Right lobe of liver (tissue), 6 donors: ENCODE data around the gene GLS. TPM values are rescaled to one million over a fixed set of nuclear protein-coding genes. Genes with fewer than 3 reads are reported as not detected.

Source experiments
- ATAC-seq, 4 donors: fragments of 200-7000 bp; cut with Tn5 transposase; one replicate each; pipeline ENCODE4 v1.9.1; 2020; ENCODE audit warnings: mild to moderate bottlenecking in 4 of 4, moderate library complexity in 4 of 4
- DNase-seq, 3 donors: peaks; one replicate each; pipeline ENCODE4 v3.0.0-alpha.2; 2020
- H3K27ac ChIP-seq, 3 donors: fragments of 200-600 bp; one replicate each; pipeline ENCODE4 v1.8.0; 2022
- H3K27me3 ChIP-seq, 2 donors: fragments of 200-600 bp; one replicate each; pipeline ENCODE4 v1.8.0; 2022
- H3K36me3 ChIP-seq, 4 donors: fragments of 200-600 bp; sonication (generic) in 1 of 4; one replicate each; pipeline versions ENCODE4 v1.5.1 to v1.8.0; 2017 to 2022; ENCODE audit warnings: control low read depth in 1 of 4
- H3K4me1 ChIP-seq, 4 donors: fragments of 200-600 bp; sonication (generic) in 1 of 4; one replicate each; pipeline versions ENCODE4 v1.5.1 to v1.8.0; 2017 to 2022; ENCODE audit warnings: control low read depth in 1 of 4
- H3K4me3 ChIP-seq, 3 donors: fragments of 200-600 bp; one replicate each; pipeline ENCODE4 v1.8.0; 2022
- H3K9me3 ChIP-seq, 4 donors: fragments of 200-600 bp; sonication (generic) in 1 of 4; one replicate each; pipeline versions ENCODE4 v1.5.1 to v1.8.0; 2017 to 2022; ENCODE audit warnings: control low read depth in 1 of 4
- POLR2A ChIP-seq: fragments of 450-650 bp; IDR thresholded peaks from one replicate; pipeline ENCODE4 v1.6.1; 2017; ENCODE audit warnings: antibody characterized with exemption, mild to moderate bottlenecking
- whole genome bisulfite sequencing: methylation state at CpG from one replicate; pipeline ENCODE4 v1.1.6; 2018; ENCODE audit warnings: low coverage, low lambda C conversion rate; ENCODE audit not compliant: insufficient coverage; ENCODE audit errors: missing lambda C conversion rate; 5-methylcytosine and 5-hydroxymethylcytosine counted together
- intact Hi-C, 2 donors: fragments of 100-400 bp; cut with DNase I; formaldehyde crosslinking; loops; one replicate each; pipeline versions ENCODE4 v1.11.2 to v1.14.1; 2022
- total RNA-seq, 6 experiments: library from RNA; depleted of rRNA in 2 of 6; stranded (reverse); fragments of >200 nt in 2 of 6; fragmentation: NEBNext Ultra II Directional in 3 of 6; extraction: Animal tissue kit (Norgen Biotek cat#: 25700) in 3 of 6; gene quantifications; one replicate each; pipeline versions ENCODE4 v1.1.0 to v1.2.4, GENCODE V29; 2016 to 2023
- TF ChIP-seq, protein P1 (sequence below), 4 donors: fragments of 200-600 bp in 3 of 4; fragments of 450-650 bp in 1 of 4; IDR thresholded peaks; one replicate each; pipeline versions ENCODE4 v1.5.1 to v1.8.0; 2016 to 2022; ENCODE audit warnings: antibody characterized with exemption in 4 of 4, mild to moderate bottlenecking in 2 of 4
- donor health status: DM: no; HTN: yes; CAD: no.
- donor health status: DM: no; HTN: no; CAD: no.
- donor health status: DM: no; HTN: no; CAD: no.
- donor health status: DM: no; HTN: yes; CAD: no.
- donor health status: DM: no; HTN: yes; CAD: no.

The GLS gene
- total RNA-seq, 6 experiments from 2014 or later = 6.6 to 25.0 (median 16.9) TPM

- Histone ChIP-seq H3K27ac (no peak overlapping the region), H3K9me3 (no peaks in the 10 kb centered on the region), H3K36me3 (no peaks in the 10 kb centered on the region), H3K4me3 (no peak overlapping the region), H3K4me1 (no peaks in the 10 kb centered on the region), H3K27me3 (no peaks in the 10 kb centered on the region)
- no peak for DNase-seq
- 56% methylated on average over 2 of the region's 2 CpGs for WGBS
- TF ChIP-seq POLR2A = no peak
- no peak for ATAC-seq
- intact Hi-C loops = no loop called here
Measured at GRCh38 chr2:190887089-190887488, 6.5 kb downstream of the GLS start.

DNA sequence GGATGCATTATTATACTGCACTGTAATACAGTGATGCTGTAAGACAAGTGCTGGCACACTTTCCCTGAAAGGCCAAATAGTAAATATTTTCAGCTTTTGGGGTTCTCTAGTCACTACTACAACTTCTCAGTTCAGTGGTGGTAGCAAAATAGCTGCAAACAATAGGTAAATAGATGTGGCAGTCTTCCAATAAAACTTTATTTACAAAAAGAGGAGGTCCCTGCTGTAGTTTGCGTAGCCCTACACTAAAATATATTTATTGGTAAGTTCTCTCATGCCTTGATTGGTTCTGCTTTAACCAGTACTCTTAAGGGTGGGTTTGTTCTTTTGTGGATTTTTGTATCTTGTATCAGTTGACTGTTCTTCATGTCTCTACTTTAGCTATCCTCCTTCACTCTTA, 7.8 kb downstream of the GLS start:
- TF ChIP-seq, protein P1, sequence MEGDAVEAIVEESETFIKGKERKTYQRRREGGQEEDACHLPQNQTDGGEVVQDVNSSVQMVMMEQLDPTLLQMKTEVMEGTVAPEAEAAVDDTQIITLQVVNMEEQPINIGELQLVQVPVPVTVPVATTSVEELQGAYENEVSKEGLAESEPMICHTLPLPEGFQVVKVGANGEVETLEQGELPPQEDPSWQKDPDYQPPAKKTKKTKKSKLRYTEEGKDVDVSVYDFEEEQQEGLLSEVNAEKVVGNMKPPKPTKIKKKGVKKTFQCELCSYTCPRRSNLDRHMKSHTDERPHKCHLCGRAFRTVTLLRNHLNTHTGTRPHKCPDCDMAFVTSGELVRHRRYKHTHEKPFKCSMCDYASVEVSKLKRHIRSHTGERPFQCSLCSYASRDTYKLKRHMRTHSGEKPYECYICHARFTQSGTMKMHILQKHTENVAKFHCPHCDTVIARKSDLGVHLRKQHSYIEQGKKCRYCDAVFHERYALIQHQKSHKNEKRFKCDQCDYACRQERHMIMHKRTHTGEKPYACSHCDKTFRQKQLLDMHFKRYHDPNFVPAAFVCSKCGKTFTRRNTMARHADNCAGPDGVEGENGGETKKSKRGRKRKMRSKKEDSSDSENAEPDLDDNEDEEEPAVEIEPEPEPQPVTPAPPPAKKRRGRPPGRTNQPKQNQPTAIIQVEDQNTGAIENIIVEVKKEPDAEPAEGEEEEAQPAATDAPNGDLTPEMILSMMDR (IDR thresholded peaks at IDR 0.05) = no peak
- TF ChIP-seq POLR2A = no peak
- H3K36me3 ChIP-seq = no peaks in the 10 kb centered on the region
- intact Hi-C loops = no loop called here
- DNase-seq = no peak
- H3K4me1 ChIP-seq = no peaks in the 10 kb centered on the region
- ATAC-seq = no peak
- H3K27ac ChIP-seq = no peak overlapping the region
- H3K4me3 ChIP-seq = no peak overlapping the region
- H3K9me3 ChIP-seq = no peaks in the 10 kb centered on the region
- no peaks in the 10 kb centered on the region for H3K27me3 ChIP-seq
- 100% methylated on average over 1 of the region's 1 CpG for WGBS

DNA sequence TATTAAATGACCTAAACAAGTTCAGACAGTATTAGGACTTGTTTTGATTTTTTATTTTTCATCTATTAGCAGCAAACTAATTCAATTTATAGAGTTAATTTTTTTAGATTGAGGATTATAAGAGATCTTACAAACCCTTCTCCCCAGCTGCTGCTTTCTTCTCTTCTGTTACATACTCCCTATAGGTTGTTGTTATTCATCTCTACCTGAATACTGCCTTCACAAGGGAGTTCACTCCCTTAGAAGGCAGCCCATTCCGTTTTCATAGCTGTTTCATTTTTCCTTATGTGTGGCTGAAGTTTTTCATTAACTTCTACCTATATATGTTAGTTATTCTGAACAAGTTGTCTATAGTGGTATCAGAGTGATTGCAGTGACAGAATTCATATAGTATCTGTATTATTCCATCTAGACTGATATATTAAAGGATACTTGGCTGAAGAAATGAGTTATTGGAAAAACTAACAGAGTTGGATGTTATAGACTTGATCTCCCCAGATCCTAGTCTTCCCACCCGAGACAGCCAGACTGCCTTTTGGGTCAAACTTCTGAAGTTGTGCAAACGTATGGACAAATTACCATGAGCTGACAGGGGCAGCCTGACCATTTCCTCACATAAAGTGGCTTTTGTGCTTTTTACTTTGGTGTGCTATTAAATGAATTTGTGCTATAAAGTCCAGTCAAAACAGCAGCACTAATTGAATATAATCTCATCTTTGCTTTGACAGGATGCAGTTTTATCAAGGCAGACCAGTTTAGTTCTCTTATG, 8.7 kb downstream of the GLS start:
- intact Hi-C loops = no loop called here
- no peak for DNase-seq
- no peaks in the 10 kb centered on the region for H3K36me3 ChIP-seq
- no peak overlapping the region for H3K27ac ChIP-seq
- TF ChIP-seq, protein P1 (IDR thresholded peaks at IDR 0.05) = no peak
- TF ChIP-seq POLR2A = no peak
- no peak overlapping the region for H3K4me3 ChIP-seq
- no peaks in the 10 kb centered on the region for H3K4me1 ChIP-seq
- ATAC-seq = no peak
- H3K9me3 ChIP-seq = no peaks in the 10 kb centered on the region
- WGBS = 66% methylated on average over 3 of the region's 3 CpGs
- no peaks in the 10 kb centered on the region for H3K27me3 ChIP-seq

DNA sequence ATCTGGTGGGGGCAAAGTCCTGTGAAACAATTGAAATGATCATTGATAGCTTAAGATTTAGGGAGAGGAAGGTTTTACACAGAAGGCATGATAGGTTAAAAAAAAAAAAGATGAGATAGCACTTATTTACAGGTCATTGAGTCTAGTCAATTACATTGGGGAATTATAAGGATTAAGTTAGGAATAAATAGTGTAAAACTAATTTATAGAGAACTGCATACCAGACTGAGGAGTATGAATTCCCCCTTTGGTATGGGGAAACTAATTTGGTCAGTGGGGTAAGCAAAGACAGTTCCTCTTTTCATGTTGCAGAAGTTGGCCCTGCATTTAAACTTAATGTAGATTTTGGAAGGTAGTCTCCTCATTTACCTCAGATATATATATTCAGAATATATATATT, 10.8 kb downstream of the GLS start:
- peak in 2 of 4 donors; percentile 38 to 52 for ATAC-seq
- no peak for TF ChIP-seq POLR2A
- TF ChIP-seq, protein P1 (IDR thresholded peaks at IDR 0.05) = no peak

GRCh38 chr2:190891889-190892288, 11.3 kb downstream of the GLS start:
- H3K27ac ChIP-seq = no peak overlapping the region
- WGBS = 86% methylated on average over 1 of the region's 1 CpG
- no peak overlapping the region for H3K4me3 ChIP-seq
- ATAC-seq (no peak), DNase-seq (no peak)
- H3K36me3 ChIP-seq = no peaks in the 10 kb centered on the region
- TF ChIP-seq, protein P1 (IDR thresholded peaks at IDR 0.05) = no peak
- TF ChIP-seq POLR2A = no peak
- no peaks in the 10 kb centered on the region for H3K27me3 ChIP-seq
- intact Hi-C loops = no loop called here
- H3K4me1 ChIP-seq = no peaks in the 10 kb centered on the region
- no peaks in the 10 kb centered on the region for H3K9me3 ChIP-seq

More for the DNA sequence above, 10.8 kb downstream of the GLS start:
- intact Hi-C loops = no loop called here
- Histone ChIP-seq H3K4me1 (no peaks in the 10 kb centered on the region), H3K27ac (no peak overlapping the region), H3K9me3 (no peaks in the 10 kb centered on the region), H3K36me3 (no peaks in the 10 kb centered on the region), H3K4me3 (no peak overlapping the region), H3K27me3 (no peaks in the 10 kb centered on the region)
- no peak for DNase-seq
